ENCODE data around the gene RSPRY1. TPM values are rescaled to one million over a fixed set of nuclear protein-coding genes. Genes with fewer than 3 reads are reported as not detected.

Gene RSPRY1
- total and polyA plus RNA-seq, 5 donors from 2014 or later: 25.7 to 46.4 (median 31.7) TPM

DNA sequence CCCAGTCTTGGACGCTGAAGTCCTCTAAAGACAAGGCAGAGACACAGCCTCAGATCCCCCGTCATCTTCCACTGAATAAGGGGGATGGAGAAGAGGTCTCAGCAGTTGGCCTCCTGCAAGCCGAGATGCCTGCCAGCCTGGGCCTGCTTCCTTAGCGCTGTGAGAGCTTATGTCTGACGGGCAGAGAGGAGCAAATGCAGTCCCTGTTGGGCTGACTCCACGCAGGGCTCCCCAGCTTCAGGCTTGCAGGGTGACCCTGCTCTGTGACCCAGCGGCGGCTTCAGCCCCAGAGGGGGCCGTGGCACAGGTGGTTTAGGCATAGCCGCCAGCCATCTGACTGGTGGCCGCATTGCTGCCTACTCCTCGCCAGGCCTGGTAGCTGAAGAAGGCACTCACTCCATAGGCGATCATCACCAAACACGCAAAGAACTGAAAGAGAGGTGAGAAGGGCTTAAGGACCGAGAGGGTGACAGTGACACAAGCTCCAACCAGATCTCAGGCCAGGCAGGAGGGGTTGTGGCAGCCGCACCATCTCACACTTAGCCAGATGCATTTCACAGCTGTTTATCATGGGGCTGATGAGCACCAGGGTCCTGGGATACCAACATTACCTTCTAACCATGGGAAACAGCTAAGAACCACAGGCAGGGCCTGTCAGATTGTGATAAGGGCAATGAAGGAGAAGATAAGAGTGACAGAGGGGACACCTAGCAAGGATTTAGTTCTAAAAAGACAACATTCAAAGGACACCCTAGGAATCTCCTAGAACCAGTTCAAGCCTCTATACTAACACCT is 70.7 kb downstream of the RSPRY1 start:
- Histone ChIP-seq H3K4me1 (ENCODE audit: control insufficient read depth, insufficient read depth, low read length, poor library complexity, severe bottlenecking) (peaks cover 5% of the 10 kb centered on the region), H3K9me3 (ENCODE audit: control insufficient read depth in 2 of 2, low read length in 2 of 2) (peaks cover 0 to 2% of the 10 kb centered on the region in 2 experiments), H3K27ac (ENCODE audit: insufficient read depth, low read length, poor library complexity, severe bottlenecking) (no peak overlapping the region), H3K4me3 (ENCODE audit: low read depth, low read length) (no peak overlapping the region), H3K36me3 (ENCODE audit: control insufficient read depth, insufficient read depth, low read length) (peaks cover 17% of the 10 kb centered on the region), H3K27me3 (ENCODE audit: control insufficient read depth, insufficient read depth, low read length) (no peaks in the 10 kb centered on the region)
- no peak for ATAC-seq (ENCODE audit: low read depth in 2 of 2)
- H3K27ac Mint-ChIP-seq: no peak overlapping the region
- H3K27me3 Mint-ChIP-seq: peaks cover 3% of the 10 kb centered on the region
- peaks cover 0 to 14% (median under 1%) of the 10 kb centered on the region in 4 donors for H3K4me1 Mint-ChIP-seq
- no peak for DNase-seq
- peaks cover 0 to 4% (median 0%) of the 10 kb centered on the region in 7 donors for H3K9me3 Mint-ChIP-seq
- no peak overlapping the region for H3K4me3 Mint-ChIP-seq
- peaks cover 11% of the 10 kb centered on the region for H3K36me3 Mint-ChIP-seq

DNA sequence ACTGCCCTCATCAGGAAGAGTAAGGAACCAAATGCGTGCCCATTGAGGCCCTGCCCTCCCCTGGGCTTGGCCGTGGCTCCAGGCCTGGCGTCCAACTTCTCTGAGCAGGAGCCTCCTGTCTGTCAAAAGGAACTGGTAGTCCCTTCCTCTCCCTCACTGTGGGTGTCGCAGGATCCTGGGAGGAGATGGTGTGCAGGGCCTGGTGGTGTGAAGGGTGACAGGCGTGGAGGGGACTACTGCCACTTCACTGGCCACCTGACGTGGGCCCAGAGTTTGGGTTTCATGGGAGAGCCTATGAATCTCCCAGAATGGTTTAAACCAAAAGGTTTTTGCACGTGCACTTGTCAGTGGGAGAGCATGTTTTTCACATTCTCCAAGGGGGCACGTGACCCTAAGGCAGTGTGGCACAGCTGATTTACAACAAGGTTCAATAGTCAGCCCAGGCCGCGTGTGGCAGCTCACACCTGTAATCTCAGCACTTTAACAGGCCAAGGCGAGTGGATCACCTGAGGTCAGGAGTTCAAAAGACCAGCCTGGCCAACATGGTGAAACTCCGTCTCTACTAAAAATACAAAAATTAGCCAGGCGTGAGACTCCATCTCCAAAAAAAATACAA is 71.4 kb downstream of the RSPRY1 start:
- peaks cover 0 to 14% (median 1%) of the 10 kb centered on the region in 4 donors for H3K4me1 Mint-ChIP-seq
- no peak for DNase-seq
- H3K4me3 Mint-ChIP-seq: no peak overlapping the region
- H3K27ac ChIP-seq (ENCODE audit: insufficient read depth, low read length, poor library complexity, severe bottlenecking): no peak overlapping the region
- H3K36me3 Mint-ChIP-seq: peaks cover 4% of the 10 kb centered on the region
- ATAC-seq (ENCODE audit: low read depth in 2 of 2): no peak
- H3K4me3 ChIP-seq (ENCODE audit: low read depth, low read length): no peak overlapping the region
- H3K9me3 Mint-ChIP-seq: peaks cover 0 to under 1% (median 0%) of the 10 kb centered on the region in 7 donors
- peaks cover 4% of the 10 kb centered on the region for H3K27me3 Mint-ChIP-seq
- no peaks in the 10 kb centered on the region for H3K9me3 ChIP-seq (ENCODE audit: control insufficient read depth in 2 of 2, low read length in 2 of 2)
- peaks cover 10% of the 10 kb centered on the region for H3K36me3 ChIP-seq (ENCODE audit: control insufficient read depth, insufficient read depth, low read length)
- no peak overlapping the region for H3K27ac Mint-ChIP-seq
- peaks cover 5% of the 10 kb centered on the region for H3K4me1 ChIP-seq (ENCODE audit: control insufficient read depth, insufficient read depth, low read length, poor library complexity, severe bottlenecking)
- no peaks in the 10 kb centered on the region for H3K27me3 ChIP-seq (ENCODE audit: control insufficient read depth, insufficient read depth, low read length)

GRCh38 chr16:57258226-57258909 is 72.2 kb downstream of the RSPRY1 start:
- DNase-seq (no peak), ATAC-seq (ENCODE audit: low read depth in 2 of 2) (no peak)
- Mint-ChIP-seq H3K4me1 (peaks cover 0 to 14% (median 1%) of the 10 kb centered on the region in 4 donors), H3K36me3 (no peaks in the 10 kb centered on the region), H3K4me3 (no peak overlapping the region), H3K9me3 (no peaks in the 10 kb centered on the region), H3K27ac (no peak overlapping the region), H3K27me3 (peaks cover 4% of the 10 kb centered on the region)
- no peak overlapping the region for H3K27ac ChIP-seq (ENCODE audit: insufficient read depth, low read length, poor library complexity, severe bottlenecking)
- H3K9me3 ChIP-seq (ENCODE audit: control insufficient read depth in 2 of 2, low read length in 2 of 2): no peaks in the 10 kb centered on the region
- no peak overlapping the region for H3K4me3 ChIP-seq (ENCODE audit: low read depth, low read length)
- H3K4me1 ChIP-seq (ENCODE audit: control insufficient read depth, insufficient read depth, low read length, poor library complexity, severe bottlenecking): peaks cover 5% of the 10 kb centered on the region
- no peaks in the 10 kb centered on the region for H3K27me3 ChIP-seq (ENCODE audit: control insufficient read depth, insufficient read depth, low read length)
- peaks cover 2% of the 10 kb centered on the region for H3K36me3 ChIP-seq (ENCODE audit: control insufficient read depth, insufficient read depth, low read length)

DNA sequence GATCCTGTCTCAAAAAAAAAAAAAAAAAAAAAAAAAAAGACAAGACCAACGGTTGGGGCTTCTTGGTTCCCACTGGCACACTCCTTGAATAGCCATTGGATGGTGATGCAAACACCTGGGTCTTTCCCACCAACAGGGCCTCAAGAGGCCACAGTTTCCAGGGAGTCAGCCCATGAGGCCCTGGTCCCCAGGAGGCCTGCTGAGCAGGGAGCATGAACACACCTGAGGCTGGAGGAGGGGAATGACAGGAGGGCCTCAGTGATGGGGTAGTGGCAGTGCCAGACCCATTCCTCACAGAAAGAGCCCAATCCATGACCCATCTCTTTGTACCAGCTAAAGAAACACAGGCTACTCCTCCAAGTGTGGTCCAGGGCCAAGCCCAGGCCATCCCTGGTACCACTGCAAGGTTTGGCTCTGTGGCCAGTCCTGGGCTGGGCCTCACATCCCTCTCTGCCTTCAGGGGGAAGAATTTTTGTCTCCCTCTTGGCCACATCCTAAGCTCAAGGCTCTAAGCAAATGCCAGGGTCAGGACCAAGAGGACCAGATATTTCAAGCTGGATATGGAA is 72.9 kb downstream of the RSPRY1 start:
- ATAC-seq (ENCODE audit: low read depth in 2 of 2): no peak
- Histone ChIP-seq H3K4me3 (ENCODE audit: low read depth, low read length) (no peak overlapping the region), H3K9me3 (ENCODE audit: control insufficient read depth in 2 of 2, low read length in 2 of 2) (no peaks in the 10 kb centered on the region), H3K27me3 (ENCODE audit: control insufficient read depth, insufficient read depth, low read length) (no peaks in the 10 kb centered on the region), H3K4me1 (ENCODE audit: control insufficient read depth, insufficient read depth, low read length, poor library complexity, severe bottlenecking) (peaks cover 5% of the 10 kb centered on the region), H3K27ac (ENCODE audit: insufficient read depth, low read length, poor library complexity, severe bottlenecking) (no peak overlapping the region), H3K36me3 (ENCODE audit: control insufficient read depth, insufficient read depth, low read length) (no peaks in the 10 kb centered on the region)
- H3K9me3 Mint-ChIP-seq: no peaks in the 10 kb centered on the region
- H3K27me3 Mint-ChIP-seq: peaks cover 4% of the 10 kb centered on the region
- DNase-seq: no peak
- no peak overlapping the region for H3K27ac Mint-ChIP-seq
- H3K36me3 Mint-ChIP-seq: no peaks in the 10 kb centered on the region
- H3K4me3 Mint-ChIP-seq: no peak overlapping the region
- peaks cover 0 to 14% (median 1%) of the 10 kb centered on the region in 4 donors for H3K4me1 Mint-ChIP-seq

- Mint-ChIP-seq H3K36me3 (no peaks in the 10 kb centered on the region), H3K27ac (peak overlapping the region in 2 of 3 donors; percentile 58 to 88), H3K4me3 (peak overlapping the region in 1 of 4 donors; percentile 69), H3K4me1 (peaks cover 0 to 17% (median 1%) of the 10 kb centered on the region in 4 donors), H3K9me3 (no peaks in the 10 kb centered on the region), H3K27me3 (peaks cover 4% of the 10 kb centered on the region)
- DNase-seq: peak in 1 of 3 donors; percentile 14
- no peaks in the 10 kb centered on the region for H3K36me3 ChIP-seq (ENCODE audit: control insufficient read depth, insufficient read depth, low read length)
- no peak overlapping the region for H3K27ac ChIP-seq (ENCODE audit: insufficient read depth, low read length, poor library complexity, severe bottlenecking)
- no peaks in the 10 kb centered on the region for H3K9me3 ChIP-seq (ENCODE audit: control insufficient read depth in 2 of 2, low read length in 2 of 2)
- H3K4me1 ChIP-seq (ENCODE audit: control insufficient read depth, insufficient read depth, low read length, poor library complexity, severe bottlenecking): peaks cover 5% of the 10 kb centered on the region
- ATAC-seq (ENCODE audit: low read depth in 2 of 2): peak in 1 of 2 donors; percentile 19
- no peak overlapping the region for H3K4me3 ChIP-seq (ENCODE audit: low read depth, low read length)
- H3K27me3 ChIP-seq (ENCODE audit: control insufficient read depth, insufficient read depth, low read length): no peaks in the 10 kb centered on the region
Measured at GRCh38 chr16:57260294-57260929, 74.3 kb downstream of the RSPRY1 start.

GRCh38 chr16:57261806-57262205 is 75.7 kb downstream of the RSPRY1 start:
- peaks cover 4% of the 10 kb centered on the region for H3K27me3 Mint-ChIP-seq
- no peak overlapping the region for H3K4me3 Mint-ChIP-seq
- H3K27me3 ChIP-seq (ENCODE audit: control insufficient read depth, insufficient read depth, low read length): no peaks in the 10 kb centered on the region
- ATAC-seq (ENCODE audit: low read depth in 2 of 2) (no peak), DNase-seq (no peak)
- H3K9me3 ChIP-seq (ENCODE audit: control insufficient read depth in 2 of 2, low read length in 2 of 2): no peaks in the 10 kb centered on the region
- peaks cover 18% of the 10 kb centered on the region for H3K4me1 ChIP-seq (ENCODE audit: control insufficient read depth, insufficient read depth, low read length, poor library complexity, severe bottlenecking)
- H3K27ac Mint-ChIP-seq: peak overlapping the region in 1 of 3 donors; percentile 72
- no peaks in the 10 kb centered on the region for H3K36me3 Mint-ChIP-seq
- H3K36me3 ChIP-seq (ENCODE audit: control insufficient read depth, insufficient read depth, low read length): no peaks in the 10 kb centered on the region
- no peak overlapping the region for H3K27ac ChIP-seq (ENCODE audit: insufficient read depth, low read length, poor library complexity, severe bottlenecking)
- no peaks in the 10 kb centered on the region for H3K9me3 Mint-ChIP-seq
- no peak overlapping the region for H3K4me3 ChIP-seq (ENCODE audit: low read depth, low read length)
- H3K4me1 Mint-ChIP-seq: peaks cover 3 to 30% (median 7%) of the 10 kb centered on the region in 4 donors

GRCh38 chr16:57262841-57263540 is 76.9 kb downstream of the RSPRY1 start:
- Histone ChIP-seq H3K4me1 (ENCODE audit: control insufficient read depth, insufficient read depth, low read length, poor library complexity, severe bottlenecking) (peaks cover 18% of the 10 kb centered on the region), H3K27me3 (ENCODE audit: control insufficient read depth, insufficient read depth, low read length) (no peaks in the 10 kb centered on the region), H3K4me3 (ENCODE audit: low read depth, low read length) (no peak overlapping the region), H3K27ac (ENCODE audit: insufficient read depth, low read length, poor library complexity, severe bottlenecking) (no peak overlapping the region), H3K9me3 (ENCODE audit: control insufficient read depth in 2 of 2, low read length in 2 of 2) (no peaks in the 10 kb centered on the region), H3K36me3 (ENCODE audit: control insufficient read depth, insufficient read depth, low read length) (no peaks in the 10 kb centered on the region)
- H3K27me3 Mint-ChIP-seq: peaks cover 4% of the 10 kb centered on the region
- no peak for ATAC-seq (ENCODE audit: low read depth in 2 of 2)
- no peak for DNase-seq
- no peaks in the 10 kb centered on the region for H3K9me3 Mint-ChIP-seq
- H3K27ac Mint-ChIP-seq: peak overlapping the region in 2 of 3 donors; percentile 62 to 78
- H3K36me3 Mint-ChIP-seq: no peaks in the 10 kb centered on the region
- H3K4me3 Mint-ChIP-seq: no peak overlapping the region
- peaks cover 5 to 39% (median 7%) of the 10 kb centered on the region in 4 donors for H3K4me1 Mint-ChIP-seq

Measured in CD4-positive, CD25-positive, alpha-beta regulatory T cell (primary cell).